ENCODE data around the gene EFCAB11. TPM values are rescaled to one million over a fixed set of nuclear protein-coding genes. Genes with fewer than 3 reads are reported as not detected.

EFCAB11 gene
- total and polyA plus RNA-seq, 2 donors (not counting 3 experiments of a cell fraction or from before 2014, with no cell fraction given): 2.8 to 6.3 TPM

DNA sequence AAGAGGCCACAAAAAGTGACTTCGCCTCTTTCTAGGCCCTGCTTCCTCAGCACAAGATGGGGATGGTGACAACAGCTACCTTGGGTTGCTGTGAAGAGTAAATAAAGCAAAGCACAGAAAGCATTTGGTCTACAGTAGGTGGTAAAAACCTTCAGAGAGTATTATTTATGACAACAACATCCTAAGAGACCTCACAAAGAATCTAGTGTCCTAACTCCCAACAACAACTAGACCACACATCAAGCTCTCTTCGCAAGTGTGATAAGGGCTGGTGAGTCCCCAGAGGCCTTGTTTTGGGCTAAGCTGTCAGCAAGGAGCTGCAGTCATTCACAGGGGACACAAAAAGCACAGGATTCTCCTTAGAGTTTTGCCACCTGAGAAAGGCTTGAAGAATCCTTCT, 84.9 kb downstream of the EFCAB11 start:
- H3K9me1 ChIP-seq (replicated peaks; ENCODE audit: control insufficient read depth, extremely low read depth, insufficient read depth, low read length): no peaks in the 10 kb centered on the region
- FAIRE-seq (no peak), DNase-seq (ENCODE audit: low read depth, low spot score) (no peak)
- BruUV-seq (replicated peaks): no TSS peak
- no peaks in the 10 kb centered on the region for H4K20me1 ChIP-seq (replicated peaks; ENCODE audit: control insufficient read depth, extremely low read depth, insufficient read depth, low read length)
- no peak overlapping the region for H2AFZ ChIP-seq (ENCODE audit: low read depth, low read length)
- H3K27me3 ChIP-seq (ENCODE audit: control insufficient read depth in 2 of 2, insufficient read depth in 2 of 2, low read length in 2 of 2): no peaks in the 10 kb centered on the region
- no peak for TF ChIP-seq JUN (IDR thresholded peaks at IDR 0.05; ENCODE audit: borderline replicate concordance, insufficient read depth, insufficient read length, low read depth)
- no peak for TF ChIP-seq POLR2AphosphoS5 (IDR thresholded peaks at IDR 0.05; ENCODE audit: insufficient read depth, low read depth, low read length)
- TF ChIP-seq GATA2 (IDR thresholded peaks at IDR 0.05; ENCODE audit: insufficient read depth, insufficient read length, low read depth, low read length): no peak
- no peak for TF ChIP-seq MYC (IDR thresholded peaks at IDR 0.05; ENCODE audit: low read depth, low read length)
- TF ChIP-seq CTCF (IDR thresholded peaks at IDR 0.05; ENCODE audit: extremely low read depth in 1 of 2, insufficient read depth in 1 of 2, low read depth in 1 of 2, low read length in 2 of 2): no peak
- H3K36me3 ChIP-seq (ENCODE audit: control insufficient read depth in 2 of 2, extremely low read depth in 1 of 2, insufficient read depth in 2 of 2, low read length in 2 of 2): no peaks in the 10 kb centered on the region
- H3K4me2 ChIP-seq (ENCODE audit: insufficient read depth, low read length): no peak overlapping the region
- no peak overlapping the region for H3K27ac ChIP-seq (ENCODE audit: insufficient read depth, low read depth, low read length)
- POLR2A ChIA-PET: no interaction called here
- H3K9ac ChIP-seq (replicated peaks; ENCODE audit: extremely low read depth, insufficient read depth, low read length): no peak overlapping the region
- intact Hi-C loops (cut with micrococcal nuclease): no loop called here
- H3K4me1 ChIP-seq (ENCODE audit: control insufficient read depth, extremely low read depth, insufficient read depth, low read length): no peaks in the 10 kb centered on the region
- H3K9me3 ChIP-seq (replicated peaks; ENCODE audit: control insufficient read depth, insufficient read depth, low read length): no peaks in the 10 kb centered on the region
- no peak overlapping the region for H3K4me3 ChIP-seq (replicated peaks in 1 of 3; ENCODE audit: insufficient read depth in 1 of 3, low read depth in 1 of 3, low read length in 3 of 3)
- H3K79me2 ChIP-seq (ENCODE audit: control insufficient read depth, insufficient read depth, low read length): no peaks in the 10 kb centered on the region
- CTCF ChIA-PET: interaction anchor here (1.2 kb wide), 1 partner anchor 13 kb away, joined by 3 read pairs; no protein-coding TSS in a partner anchor
- dilution Hi-C loops (cut with MboI; ENCODE audit: extremely low pct_ligation_motif_present, low sequenced_read_pairs): no loop called here

- H3K27me3 ChIP-seq (ENCODE audit: control insufficient read depth in 2 of 2, insufficient read depth in 2 of 2, low read length in 2 of 2): no peaks in the 10 kb centered on the region
- ChIA-PET CTCF (no interaction called here), POLR2A (no interaction called here)
- no peak overlapping the region for H3K4me3 ChIP-seq (replicated peaks in 1 of 3; ENCODE audit: insufficient read depth in 1 of 3, low read depth in 1 of 3, low read length in 3 of 3)
- no peaks in the 10 kb centered on the region for H3K9me3 ChIP-seq (replicated peaks; ENCODE audit: control insufficient read depth, insufficient read depth, low read length)
- no peak overlapping the region for H3K4me2 ChIP-seq (ENCODE audit: insufficient read depth, low read length)
- FAIRE-seq (no peak), DNase-seq (ENCODE audit: low read depth, low spot score) (no peak)
- no peak for TF ChIP-seq GATA2 (IDR thresholded peaks at IDR 0.05; ENCODE audit: insufficient read depth, insufficient read length, low read depth, low read length)
- TF ChIP-seq MYC (IDR thresholded peaks at IDR 0.05; ENCODE audit: low read depth, low read length): no peak
- no peak for TF ChIP-seq EZH2 (IDR thresholded peaks at IDR 0.05; ENCODE audit: borderline replicate concordance, low read depth, low read length, severe bottlenecking)
- TF ChIP-seq JUN (IDR thresholded peaks at IDR 0.05; ENCODE audit: borderline replicate concordance, insufficient read depth, insufficient read length, low read depth): no peak
- no peak for TF ChIP-seq FOS (IDR thresholded peaks at IDR 0.05; ENCODE audit: borderline replicate concordance, insufficient read depth, low read length)
- TF ChIP-seq CTCF (IDR thresholded peaks at IDR 0.05; ENCODE audit: extremely low read depth in 1 of 2, insufficient read depth in 1 of 2, low read depth in 1 of 2, low read length in 2 of 2): no peak
- no peak for TF ChIP-seq POLR2A (IDR thresholded peaks at IDR 0.05; ENCODE audit: low read depth, low read length)
- no peak overlapping the region for H3K9ac ChIP-seq (replicated peaks; ENCODE audit: extremely low read depth, insufficient read depth, low read length)
- no peaks in the 10 kb centered on the region for H3K79me2 ChIP-seq (ENCODE audit: control insufficient read depth, insufficient read depth, low read length)
- H4K20me1 ChIP-seq (replicated peaks; ENCODE audit: control insufficient read depth, extremely low read depth, insufficient read depth, low read length): no peaks in the 10 kb centered on the region
- H3K9me1 ChIP-seq (replicated peaks; ENCODE audit: control insufficient read depth, extremely low read depth, insufficient read depth, low read length): no peaks in the 10 kb centered on the region
- BruUV-seq (replicated peaks): no TSS peak
- dilution Hi-C loops (cut with MboI; ENCODE audit: extremely low pct_ligation_motif_present, low sequenced_read_pairs) (no loop called here), intact Hi-C loops (cut with micrococcal nuclease) (no loop called here)
- no peaks in the 10 kb centered on the region for H3K36me3 ChIP-seq (ENCODE audit: control insufficient read depth in 2 of 2, extremely low read depth in 1 of 2, insufficient read depth in 2 of 2, low read length in 2 of 2)
- no peak overlapping the region for H3K27ac ChIP-seq (ENCODE audit: insufficient read depth, low read depth, low read length)
- H3K4me1 ChIP-seq (ENCODE audit: control insufficient read depth, extremely low read depth, insufficient read depth, low read length): no peaks in the 10 kb centered on the region
- no peak overlapping the region for H2AFZ ChIP-seq (ENCODE audit: low read depth, low read length)
Observed at GRCh38 chr14:89866458-89866857, 88.1 kb downstream of the EFCAB11 start.

Measured in endothelial cell of umbilical vein (primary cell).